ENCODE measurements around the gene FNBP1. TPM values are rescaled to one million over a fixed set of nuclear protein-coding genes. Genes with fewer than 3 reads are reported as not detected.

FNBP1 gene
- total and polyA plus RNA-seq, 2 donors (not counting 1 experiment from before 2014, with no cell fraction given), result 42.9 to 318 TPM

DNA sequence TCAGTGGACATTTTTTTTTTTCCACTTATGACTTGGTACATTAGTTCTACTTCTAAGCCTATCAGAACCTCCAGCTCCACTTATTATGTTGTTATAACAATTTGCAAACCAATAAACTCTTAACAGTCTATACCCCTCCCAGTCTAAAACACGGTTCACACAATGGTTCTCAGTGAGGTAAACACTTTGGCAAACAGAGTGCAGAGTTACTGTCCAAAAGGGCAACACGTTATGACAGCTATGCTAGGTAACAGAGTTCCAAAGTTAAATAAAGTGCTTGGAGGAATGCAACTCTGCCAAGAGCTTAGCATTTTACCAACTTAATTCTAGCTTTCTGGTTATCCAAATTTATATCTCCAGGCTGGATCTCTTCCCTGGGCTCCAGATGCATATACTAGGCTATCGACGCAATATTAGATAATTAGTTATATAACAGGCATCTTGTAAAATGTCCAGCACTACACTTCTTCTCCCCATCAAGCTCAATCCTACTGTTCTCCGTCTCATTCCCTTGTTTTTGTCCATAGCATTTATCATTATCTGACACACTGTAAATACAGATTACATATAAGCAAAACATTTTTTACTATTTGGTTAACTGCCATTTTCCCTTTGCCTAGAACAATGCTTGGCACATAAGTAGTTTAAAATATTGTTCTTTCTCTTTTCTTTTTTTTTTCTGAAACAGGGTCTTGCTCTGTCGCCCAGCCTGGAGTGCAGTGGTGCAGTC, 14.3 kb downstream of the FNBP1 start:
- H3K4me3 ChIP-seq (ENCODE audit: control extremely low read depth in 1 of 5, extremely low read depth in 1 of 5, insufficient read depth in 1 of 5, low read depth in 2 of 5, low read length in 4 of 5), result no peak overlapping the region
- peaks cover 87 to 88% of the 10 kb centered on the region in 2 donors for H3K4me1 ChIP-seq (ENCODE audit: control insufficient read depth in 2 of 2, insufficient read depth in 2 of 2, low read length in 2 of 2)
- H3K27me3 Mint-ChIP-seq, result no peaks in the 10 kb centered on the region
- H4K20me1 ChIP-seq (ENCODE audit: control insufficient read depth, insufficient read depth, low read length, poor library complexity, severe bottlenecking), result peaks cover 30% of the 10 kb centered on the region
- peak overlapping the region; percentile 54 for H3K27ac Mint-ChIP-seq
- peaks cover 100% of the 10 kb centered on the region for H3K79me2 ChIP-seq (ENCODE audit: control insufficient read depth, insufficient read depth, low read length)
- no peaks in the 10 kb centered on the region for H3K9me3 Mint-ChIP-seq (ENCODE audit: insufficient read depth)
- H3K4me3 Mint-ChIP-seq, result peak overlapping the region; percentile 57
- TF ChIP-seq, protein P1, sequence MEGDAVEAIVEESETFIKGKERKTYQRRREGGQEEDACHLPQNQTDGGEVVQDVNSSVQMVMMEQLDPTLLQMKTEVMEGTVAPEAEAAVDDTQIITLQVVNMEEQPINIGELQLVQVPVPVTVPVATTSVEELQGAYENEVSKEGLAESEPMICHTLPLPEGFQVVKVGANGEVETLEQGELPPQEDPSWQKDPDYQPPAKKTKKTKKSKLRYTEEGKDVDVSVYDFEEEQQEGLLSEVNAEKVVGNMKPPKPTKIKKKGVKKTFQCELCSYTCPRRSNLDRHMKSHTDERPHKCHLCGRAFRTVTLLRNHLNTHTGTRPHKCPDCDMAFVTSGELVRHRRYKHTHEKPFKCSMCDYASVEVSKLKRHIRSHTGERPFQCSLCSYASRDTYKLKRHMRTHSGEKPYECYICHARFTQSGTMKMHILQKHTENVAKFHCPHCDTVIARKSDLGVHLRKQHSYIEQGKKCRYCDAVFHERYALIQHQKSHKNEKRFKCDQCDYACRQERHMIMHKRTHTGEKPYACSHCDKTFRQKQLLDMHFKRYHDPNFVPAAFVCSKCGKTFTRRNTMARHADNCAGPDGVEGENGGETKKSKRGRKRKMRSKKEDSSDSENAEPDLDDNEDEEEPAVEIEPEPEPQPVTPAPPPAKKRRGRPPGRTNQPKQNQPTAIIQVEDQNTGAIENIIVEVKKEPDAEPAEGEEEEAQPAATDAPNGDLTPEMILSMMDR (IDR thresholded peaks at IDR 0.05), result no peak
- TF ChIP-seq EZH2 (IDR thresholded peaks at IDR 0.05; ENCODE audit: borderline replicate concordance, insufficient read depth, low read depth, low read length, poor library complexity, severe bottlenecking), result no peak
- no peak overlapping the region for H2AFZ ChIP-seq (ENCODE audit: insufficient read depth, low read depth, low read length, poor library complexity, severe bottlenecking)
- POLR2A ChIA-PET, result interaction anchor here (1.0 to 2.9 kb wide), 4 partner anchors 10 to 37 kb away, joined by 3 to 8 read pairs (median 5); no protein-coding TSS in a partner anchor
- no peaks in the 10 kb centered on the region for H3K27me3 ChIP-seq (replicated peaks in 1 of 4; ENCODE audit: control extremely low read depth in 1 of 4, control insufficient read depth in 3 of 4, insufficient read depth in 4 of 4, low read length in 3 of 4)
- H3K9me3 ChIP-seq (ENCODE audit: control extremely low read depth in 1 of 3, control insufficient read depth in 2 of 3, insufficient read depth in 1 of 3, low read length in 2 of 3), result peaks cover 0 to 6% (median 0%) of the 10 kb centered on the region in 3 donors
- H3K4me2 ChIP-seq (replicated peaks; ENCODE audit: low read depth, low read length, poor library complexity, severe bottlenecking), result peak overlapping the region; percentile 45
- no CpG with 5 or more reads among the region's 6 CpGs for WGBS (ENCODE audit: insufficient coverage)
- peaks cover 0 to 4% of the 10 kb centered on the region in 2 experiments for H3K36me3 ChIP-seq (replicated peaks in 1 of 2; ENCODE audit: control extremely low read depth in 1 of 2, control insufficient read depth in 1 of 2, extremely low read depth in 1 of 2, insufficient read depth in 2 of 2, low read length in 1 of 2)
- peak overlapping the region; percentile 25 to 89 for H3K27ac ChIP-seq (ENCODE audit: low read length in 2 of 2)
- DNase-seq (no peak), ATAC-seq (ENCODE audit: low read depth) (no peak)
- H3K4me1 Mint-ChIP-seq, result peaks cover 88% of the 10 kb centered on the region
- CTCF ChIA-PET, result interaction anchor here (0.8 to 1.4 kb wide), 4 partner anchors 10 to 144 kb away, joined by 3 to 5 read pairs (median 3); no protein-coding TSS in a partner anchor
- intact Hi-C loops (cut with micrococcal nuclease), result loop anchor here (2.0 kb wide), 1 partner anchor 16 kb away; no protein-coding TSS in a partner anchor
- peak overlapping the region; percentile 19 for H3K9ac ChIP-seq (ENCODE audit: low read length)

Measured in B cell (primary cell).